ENCODE measurements around the gene CLBA1.

GRCh38 chr14:105015242-105015641 is 29.7 kb downstream of the CLBA1 start:
- TF ChIP-seq CHD2 (IDR thresholded peaks at IDR 0.05; ENCODE audit: low read length, partially characterized antibody) (no peak), POLR2AphosphoS5 (IDR thresholded peaks at IDR 0.05; ENCODE audit: low read depth, low read length) (no peak), RFX5 (IDR thresholded peaks at IDR 0.05; ENCODE audit: low read length) (no peak), GABPA (IDR thresholded peaks at IDR 0.05; ENCODE audit: low read depth) (no peak), JUND (IDR thresholded peaks at IDR 0.05) (no peak), FOXM1 (IDR thresholded peaks at IDR 0.05; ENCODE audit: low read depth) (no peak), USF1 (IDR thresholded peaks at IDR 0.05; ENCODE audit: borderline replicate concordance, low read depth) (no peak), EP300 (IDR thresholded peaks at IDR 0.05; ENCODE audit: borderline replicate concordance in 1 of 2, low read depth in 1 of 2, low read length in 1 of 2) (no peak), EZH2phosphoT487 (IDR thresholded peaks at IDR 0.05; ENCODE audit: borderline replicate concordance, low read depth) (no peak)
- TF ChIP-seq, protein P1, sequence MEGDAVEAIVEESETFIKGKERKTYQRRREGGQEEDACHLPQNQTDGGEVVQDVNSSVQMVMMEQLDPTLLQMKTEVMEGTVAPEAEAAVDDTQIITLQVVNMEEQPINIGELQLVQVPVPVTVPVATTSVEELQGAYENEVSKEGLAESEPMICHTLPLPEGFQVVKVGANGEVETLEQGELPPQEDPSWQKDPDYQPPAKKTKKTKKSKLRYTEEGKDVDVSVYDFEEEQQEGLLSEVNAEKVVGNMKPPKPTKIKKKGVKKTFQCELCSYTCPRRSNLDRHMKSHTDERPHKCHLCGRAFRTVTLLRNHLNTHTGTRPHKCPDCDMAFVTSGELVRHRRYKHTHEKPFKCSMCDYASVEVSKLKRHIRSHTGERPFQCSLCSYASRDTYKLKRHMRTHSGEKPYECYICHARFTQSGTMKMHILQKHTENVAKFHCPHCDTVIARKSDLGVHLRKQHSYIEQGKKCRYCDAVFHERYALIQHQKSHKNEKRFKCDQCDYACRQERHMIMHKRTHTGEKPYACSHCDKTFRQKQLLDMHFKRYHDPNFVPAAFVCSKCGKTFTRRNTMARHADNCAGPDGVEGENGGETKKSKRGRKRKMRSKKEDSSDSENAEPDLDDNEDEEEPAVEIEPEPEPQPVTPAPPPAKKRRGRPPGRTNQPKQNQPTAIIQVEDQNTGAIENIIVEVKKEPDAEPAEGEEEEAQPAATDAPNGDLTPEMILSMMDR (IDR thresholded peaks at IDR 0.05) = no peak
- TF ChIP-seq, protein P2, sequence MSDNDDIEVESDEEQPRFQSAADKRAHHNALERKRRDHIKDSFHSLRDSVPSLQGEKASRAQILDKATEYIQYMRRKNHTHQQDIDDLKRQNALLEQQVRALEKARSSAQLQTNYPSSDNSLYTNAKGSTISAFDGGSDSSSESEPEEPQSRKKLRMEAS (IDR thresholded peaks at IDR 0.05; ENCODE audit: low read depth) = no peak
